Gastrocnemius medialis (tissue), 4 donors: Measurements from ENCODE around the gene HIVEP2. TPM values are rescaled to one million over a fixed set of nuclear protein-coding genes. Genes with fewer than 3 reads are reported as not detected.

Source experiments
- ATAC-seq, 2 donors: fragments of 150-250 bp; one replicate each; pipeline ENCODE4 v1.9.1; 2016
- DNase-seq, 2 donors: peaks; one replicate each; pipeline ENCODE4 v3.0.0-alpha.2; 2019
- H3K27ac ChIP-seq, 4 donors: fragments of 200-600 bp; sonication (generic); 1 replicate in 1 of 4; 2 replicates in 3 of 4; pipeline ENCODE4 v1.5.1; 2016 to 2018; ENCODE audit warnings: mild to moderate bottlenecking in 2 of 4, moderate library complexity in 1 of 4
- H3K27me3 ChIP-seq, 3 donors: fragments of 200-600 bp; sonication (generic) in 2 of 3; 1 replicate in 1 of 3; 2 replicates in 2 of 3; pipeline versions ENCODE4 v1.5.1 to v1.6.0; 2016 to 2019; ENCODE audit warnings: mild to moderate bottlenecking in 1 of 3, moderate library complexity in 1 of 3
- H3K36me3 ChIP-seq, 2 donors: fragments of 200-600 bp; sonication (generic) in 1 of 2; one replicate each; pipeline ENCODE4 v1.5.1; 2017 to 2018
- H3K4me1 ChIP-seq, 2 donors: fragments of 200-600 bp; sonication (generic) in 1 of 2; one replicate each; pipeline ENCODE4 v1.5.1; 2016 to 2017; ENCODE audit warnings: mild to moderate bottlenecking in 2 of 2
- H3K4me3 ChIP-seq, 4 donors: fragments of 200-600 bp; sonication (generic) in 3 of 4; 1 replicate in 1 of 4; 2 replicates in 3 of 4; pipeline ENCODE4 v1.5.1; 2016 to 2019; ENCODE audit warnings: mild to moderate bottlenecking in 2 of 4
- H3K9me3 ChIP-seq, 3 donors: fragments of 200-600 bp; sonication (generic) in 2 of 3; 1 replicate in 1 of 3; 2 replicates in 2 of 3; pipeline ENCODE4 v1.5.1; 2016 to 2019
- POLR2A ChIP-seq, 2 donors: fragments of 450-650 bp; IDR thresholded peaks; one replicate each; pipeline ENCODE4 v1.6.1; 2017; ENCODE audit warnings: antibody characterized with exemption in 2 of 2, mild to moderate bottlenecking in 2 of 2, moderate library complexity in 2 of 2
- in situ Hi-C, 4 donors: fragments of 200-750 bp; cut with MboI; loops; one replicate each; pipeline versions ENCODE4 v1.15.0 to v1.8.0; 2017; ENCODE audit warnings: low sequenced_read_pairs in 4 of 4
- intact Hi-C: fragments of 100-400 bp; cut with DNase I; formaldehyde crosslinking; loops from one replicate; pipeline ENCODE4 v1.15.1; 2023; ENCODE audit warnings: low total_unique reads
- total RNA-seq, 4 donors: library from RNA; depleted of rRNA; stranded (reverse); fragments of >200 nt; gene quantifications; one replicate each; pipeline versions ENCODE4 v1.1.0 to v1.2.3, GENCODE V29; 2016
- TF ChIP-seq, protein P1 (sequence below), 5 experiments: fragments of 450-650 bp in 3 of 5; fragments of 200-600 bp in 2 of 5; sonication (generic) in 2 of 5; IDR thresholded peaks in 4 of 5; conservative IDR thresholded peaks in 1 of 5; 1 replicate in 4 of 5; 2 replicates in 1 of 5; pipeline ENCODE4 v1.5.1; 2016 to 2019; ENCODE audit warnings: antibody characterized with exemption in 5 of 5, mild to moderate bottlenecking in 3 of 5, moderate library complexity in 3 of 5

The HIVEP2 gene
- total RNA-seq, 4 donors from 2014 or later = 15.9 to 29.4 (median 25.3) TPM

- Histone ChIP-seq H3K4me1 (peaks cover 0 to 6% of the 10 kb centered on the region in 2 donors), H3K27me3 (no peaks in the 10 kb centered on the region), H3K9me3 (no peaks in the 10 kb centered on the region), H3K36me3 (no peaks in the 10 kb centered on the region), H3K27ac (no peak overlapping the region), H3K4me3 (no peak overlapping the region)
- DNase-seq (no peak), ATAC-seq (no peak)
- TF ChIP-seq POLR2A (IDR thresholded peaks at IDR 0.05) = no peak
- in situ Hi-C loops (no loop called here), intact Hi-C loops (no loop called here)
These were observed 232.7 kb downstream of the HIVEP2 start for GRCh38 chr6:142712231-142712630.

- H3K4me1 ChIP-seq = no peaks in the 10 kb centered on the region
- ATAC-seq (no peak), DNase-seq (no peak)
- no peak overlapping the region for H3K4me3 ChIP-seq
- intact Hi-C loops = no loop called here
- TF ChIP-seq, protein P1, sequence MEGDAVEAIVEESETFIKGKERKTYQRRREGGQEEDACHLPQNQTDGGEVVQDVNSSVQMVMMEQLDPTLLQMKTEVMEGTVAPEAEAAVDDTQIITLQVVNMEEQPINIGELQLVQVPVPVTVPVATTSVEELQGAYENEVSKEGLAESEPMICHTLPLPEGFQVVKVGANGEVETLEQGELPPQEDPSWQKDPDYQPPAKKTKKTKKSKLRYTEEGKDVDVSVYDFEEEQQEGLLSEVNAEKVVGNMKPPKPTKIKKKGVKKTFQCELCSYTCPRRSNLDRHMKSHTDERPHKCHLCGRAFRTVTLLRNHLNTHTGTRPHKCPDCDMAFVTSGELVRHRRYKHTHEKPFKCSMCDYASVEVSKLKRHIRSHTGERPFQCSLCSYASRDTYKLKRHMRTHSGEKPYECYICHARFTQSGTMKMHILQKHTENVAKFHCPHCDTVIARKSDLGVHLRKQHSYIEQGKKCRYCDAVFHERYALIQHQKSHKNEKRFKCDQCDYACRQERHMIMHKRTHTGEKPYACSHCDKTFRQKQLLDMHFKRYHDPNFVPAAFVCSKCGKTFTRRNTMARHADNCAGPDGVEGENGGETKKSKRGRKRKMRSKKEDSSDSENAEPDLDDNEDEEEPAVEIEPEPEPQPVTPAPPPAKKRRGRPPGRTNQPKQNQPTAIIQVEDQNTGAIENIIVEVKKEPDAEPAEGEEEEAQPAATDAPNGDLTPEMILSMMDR (IDR thresholded peaks at IDR 0.05 in 4 of 5, conservative IDR thresholded peaks at IDR 0.05 in 1 of 5) = no peak
- TF ChIP-seq POLR2A (IDR thresholded peaks at IDR 0.05) = no peak
- no peaks in the 10 kb centered on the region for H3K36me3 ChIP-seq
- H3K9me3 ChIP-seq = no peaks in the 10 kb centered on the region
- in situ Hi-C loops = no loop called here
- H3K27me3 ChIP-seq = no peaks in the 10 kb centered on the region
- no peak overlapping the region for H3K27ac ChIP-seq
These were observed 236.3 kb downstream of the HIVEP2 start for GRCh38 chr6:142708651-142709050.

GRCh38 chr6:142707255-142707654 lies 237.7 kb downstream of the HIVEP2 start:
- intact Hi-C loops (no loop called here), in situ Hi-C loops (no loop called here)
- no peak overlapping the region for H3K27ac ChIP-seq
- no peaks in the 10 kb centered on the region for H3K36me3 ChIP-seq
- TF ChIP-seq, protein P1 (IDR thresholded peaks at IDR 0.05 in 4 of 5, conservative IDR thresholded peaks at IDR 0.05 in 1 of 5) = no peak
- H3K4me1 ChIP-seq = no peaks in the 10 kb centered on the region
- H3K9me3 ChIP-seq = no peaks in the 10 kb centered on the region
- ATAC-seq = no peak
- no peak overlapping the region for H3K4me3 ChIP-seq
- no peaks in the 10 kb centered on the region for H3K27me3 ChIP-seq
- no peak for DNase-seq

DNA sequence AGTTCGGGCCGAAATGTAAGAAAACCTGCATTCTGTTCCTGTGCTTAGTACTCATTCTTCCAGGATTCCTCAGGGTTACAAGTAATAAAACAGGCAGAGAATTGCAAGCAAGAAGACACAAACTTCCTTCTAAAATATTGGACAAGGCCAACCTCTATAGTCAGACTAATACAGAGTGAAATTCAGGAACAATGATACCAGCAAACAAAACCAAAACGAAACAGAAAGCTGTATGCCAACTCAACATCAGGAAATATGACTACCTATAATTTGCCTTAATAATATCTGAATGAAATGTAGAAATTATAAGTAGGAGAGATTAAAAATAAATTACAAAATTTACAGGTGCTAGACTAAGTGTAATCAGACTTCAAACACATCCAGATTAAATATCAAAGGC lies 238.8 kb downstream of the HIVEP2 start:
- DNase-seq = no peak

DNA sequence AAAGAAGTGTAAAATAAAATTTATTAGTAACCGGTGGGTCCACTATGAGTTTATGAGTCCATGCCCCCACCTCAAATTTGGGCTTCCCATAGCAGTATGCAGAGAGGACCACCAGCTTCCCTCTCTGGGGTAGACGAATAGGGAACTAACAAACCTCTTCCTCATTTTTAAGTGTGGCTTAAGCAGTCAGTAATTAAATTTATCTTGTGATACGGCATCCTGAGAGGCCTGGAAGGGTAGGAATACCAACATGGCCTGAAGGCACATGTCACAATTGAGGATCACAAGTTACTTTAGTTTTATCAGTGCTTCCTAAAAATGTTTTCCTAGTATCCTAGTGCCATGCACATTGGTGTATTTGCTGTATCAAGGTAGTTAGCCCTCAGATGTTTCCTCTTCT lies 239.9 kb downstream of the HIVEP2 start:
- no peak for ATAC-seq
- DNase-seq = no peak
- in situ Hi-C loops (no loop called here), intact Hi-C loops (no loop called here)
- no peak overlapping the region for H3K27ac ChIP-seq
- TF ChIP-seq, protein P1 (IDR thresholded peaks at IDR 0.05 in 4 of 5, conservative IDR thresholded peaks at IDR 0.05 in 1 of 5) = no peak
- TF ChIP-seq POLR2A (IDR thresholded peaks at IDR 0.05) = no peak
- no peaks in the 10 kb centered on the region for H3K9me3 ChIP-seq
- no peaks in the 10 kb centered on the region for H3K36me3 ChIP-seq
- no peaks in the 10 kb centered on the region for H3K27me3 ChIP-seq
- no peaks in the 10 kb centered on the region for H3K4me1 ChIP-seq
- H3K4me3 ChIP-seq = no peak overlapping the region

More for the DNA sequence above, 238.8 kb downstream of the HIVEP2 start:
- ATAC-seq = no peak
- TF ChIP-seq, protein P1 (IDR thresholded peaks at IDR 0.05 in 4 of 5, conservative IDR thresholded peaks at IDR 0.05 in 1 of 5) = no peak
- no peak for TF ChIP-seq POLR2A (IDR thresholded peaks at IDR 0.05)
- no peaks in the 10 kb centered on the region for H3K4me1 ChIP-seq
- intact Hi-C loops = no loop called here
- H3K27ac ChIP-seq = no peak overlapping the region
- H3K9me3 ChIP-seq = no peaks in the 10 kb centered on the region
- H3K4me3 ChIP-seq = no peak overlapping the region
- H3K27me3 ChIP-seq = no peaks in the 10 kb centered on the region
- in situ Hi-C loops = no loop called here
- H3K36me3 ChIP-seq = no peaks in the 10 kb centered on the region
